HL-60 (cell line): ENCODE measurements around the gene MEF2A.

Source experiments
- DNase-seq, 2 experiments: peaks; one replicate each; pipeline ENCODE4 v3.0.0-alpha.2; 2010 to 2020; ENCODE audit warnings: low read depth in 1 of 2, low spot score in 1 of 2
- H3K27ac ChIP-seq: fragments of 250-450 bp; sonication (Bioruptor Pico); replicated peaks from 2 replicates; pipeline ENCODE4 v1.5.1; 2020; ENCODE audit warnings: mild to moderate bottlenecking, moderate library complexity
- H3K27me3 ChIP-seq: fragments of 250-450 bp; sonication (Bioruptor Pico); 2 replicates; pipeline ENCODE4 v1.5.1; 2021; ENCODE audit warnings: mild to moderate bottlenecking, moderate library complexity; ENCODE audit not compliant: insufficient read depth, poor library complexity, severe bottlenecking
- H3K4me3 ChIP-seq: replicated peaks from 2 replicates; pipeline ENCODE4 v1.5.1; 2011; ENCODE audit warnings: mild to moderate bottlenecking, control low read depth, low read length; ENCODE audit not compliant: insufficient read depth
- CTCF ChIP-seq: IDR thresholded peaks from one replicate; pipeline ENCODE4 v1.5.1; 2011; ENCODE audit warnings: low read length, control low read depth, inconsistent platforms; ENCODE audit not compliant: insufficient read depth
- GABPA ChIP-seq: IDR thresholded peaks from 2 replicates; pipeline ENCODE4 v1.6.1; 2012; ENCODE audit warnings: low read depth
- POLR2AphosphoS5 ChIP-seq: IDR thresholded peaks from 2 replicates; pipeline ENCODE4 v1.6.1; 2012; ENCODE audit warnings: low read depth
- REST ChIP-seq: IDR thresholded peaks from 2 replicates; pipeline ENCODE4 v1.6.1; 2012; ENCODE audit warnings: low read depth; ENCODE audit not compliant: insufficient replicate concordance
- SPI1 ChIP-seq: IDR thresholded peaks from 2 replicates; pipeline ENCODE4 v1.6.1; 2012; ENCODE audit warnings: low read depth, mild to moderate bottlenecking, borderline replicate concordance

MEF2A gene

GRCh38 chr15:99592145-99592791 lies 26.5 kb downstream of the MEF2A start:
- TF ChIP-seq POLR2AphosphoS5 (no peak), REST (no peak), CTCF (no peak), SPI1 (no peak), GABPA (no peak)
- H3K27ac ChIP-seq: no peak overlapping the region
- no peaks in the 10 kb centered on the region for H3K27me3 ChIP-seq
- no peak for DNase-seq
- H3K4me3 ChIP-seq: no peak overlapping the region

DNA sequence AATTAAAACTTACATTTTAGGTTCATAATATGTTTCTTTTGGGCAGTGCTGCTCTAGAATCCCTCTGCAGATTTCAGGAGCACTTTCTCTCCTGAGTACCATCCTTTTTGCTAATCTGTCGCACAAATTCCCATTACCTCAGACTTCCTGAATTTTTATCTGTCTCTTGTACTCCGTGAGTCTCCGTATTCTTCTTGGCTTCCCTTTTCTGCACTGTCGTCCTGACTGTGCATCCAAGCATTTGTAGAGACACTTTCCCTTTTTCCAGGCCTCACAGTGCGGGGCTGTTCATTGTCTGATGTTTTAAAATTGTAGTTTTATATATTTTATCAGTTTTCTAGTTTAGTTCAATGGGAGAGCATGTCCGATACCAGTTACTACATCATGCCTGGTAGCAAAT lies 27.3 kb downstream of the MEF2A start:
- Histone ChIP-seq H3K4me3 (no peak overlapping the region), H3K27me3 (no peaks in the 10 kb centered on the region), H3K27ac (no peak overlapping the region)
- no peak for TF ChIP-seq CTCF
- no peak for TF ChIP-seq POLR2AphosphoS5
- no peak for TF ChIP-seq GABPA
- TF ChIP-seq SPI1: no peak
- no peak for TF ChIP-seq REST
- DNase-seq: no peak

DNA sequence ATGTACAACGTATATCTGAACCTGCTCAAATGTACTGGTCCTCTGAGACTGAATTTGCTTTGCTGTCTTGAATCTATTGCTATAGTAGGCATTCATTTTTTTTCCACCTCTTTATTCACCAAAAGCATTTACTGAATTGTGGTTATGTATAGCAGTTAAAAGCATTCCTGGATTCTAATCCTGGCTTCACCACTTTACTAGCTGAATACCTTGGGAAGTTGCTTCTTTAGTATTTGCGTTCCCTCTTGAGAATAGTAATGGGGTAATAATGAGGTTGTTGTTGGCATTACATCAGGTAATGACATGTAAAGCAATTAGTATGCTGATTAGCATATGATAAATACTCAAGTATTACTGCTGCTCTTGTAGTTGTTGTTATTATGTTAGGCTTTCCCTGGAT lies 29.1 kb downstream of the MEF2A start:
- DNase-seq: no peak
- Histone ChIP-seq H3K4me3 (no peak overlapping the region), H3K27me3 (no peaks in the 10 kb centered on the region), H3K27ac (no peak overlapping the region)
- TF ChIP-seq CTCF (no peak), GABPA (no peak), SPI1 (no peak)

GRCh38 chr15:99598296-99598695 lies 32.5 kb downstream of the MEF2A start:
- no peaks in the 10 kb centered on the region for H3K27me3 ChIP-seq
- no peak overlapping the region for H3K27ac ChIP-seq
- no peak for TF ChIP-seq SPI1

More at GRCh38 chr15:99598296-99598695, 32.5 kb downstream of the MEF2A start:
- no peak overlapping the region for H3K4me3 ChIP-seq
- no peak for DNase-seq
